Stimulated activated CD8-positive, alpha-beta memory T cell treated with anti-CD3 and anti-CD28 coated beads, Interleukin-4, amount 100 ng/mL, for 48 hours (primary cell): ENCODE measurements around the gene FMC1.
"Not testable (repeated sequence)": the region's sequence is repeated elsewhere in the genome, so short reads cannot be mapped to it uniquely, and the experiment has no call there.

Experiments
- DNase-seq: peaks from one replicate; pipeline ENCODE4 v3.0.0-alpha.2; 2020

FMC1 gene, protein sequence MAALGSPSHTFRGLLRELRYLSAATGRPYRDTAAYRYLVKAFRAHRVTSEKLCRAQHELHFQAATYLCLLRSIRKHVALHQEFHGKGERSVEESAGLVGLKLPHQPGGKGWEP

DNA sequence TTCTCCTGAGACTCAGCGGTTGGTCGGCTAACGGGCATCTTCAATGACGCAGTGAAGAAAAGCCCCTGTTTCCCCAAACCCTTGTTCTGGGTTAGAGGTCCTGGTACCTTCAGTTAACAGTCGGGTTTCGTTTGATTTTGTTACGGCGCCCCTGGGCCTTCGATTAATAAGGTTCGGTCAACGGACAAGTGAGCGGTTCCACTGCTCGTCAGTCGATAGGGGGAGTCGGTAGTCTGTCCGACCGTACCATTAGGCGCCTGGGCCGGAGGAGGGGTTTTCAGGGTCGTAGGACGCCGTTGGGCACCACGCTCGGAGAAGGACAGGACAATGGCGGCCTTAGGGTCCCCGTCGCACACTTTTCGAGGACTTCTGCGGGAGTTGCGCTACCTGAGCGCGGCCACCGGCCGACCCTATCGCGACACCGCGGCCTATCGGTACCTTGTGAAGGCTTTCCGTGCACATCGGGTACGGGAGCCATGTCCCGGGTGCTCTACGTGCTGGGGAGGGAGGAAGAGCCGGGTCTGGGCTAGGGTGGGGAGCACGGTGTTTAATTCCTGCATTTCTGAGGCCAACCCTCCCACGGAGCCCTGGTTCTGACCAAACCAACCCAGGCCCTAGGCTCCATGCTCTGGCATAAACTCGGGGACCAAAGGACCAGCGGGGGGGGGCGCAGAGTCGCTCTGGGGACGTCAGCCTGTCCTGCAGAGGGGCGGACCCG lies at the start of gene FMC1:
TSS of gene FMC1 (plus strand) at position 280 of the 718 bp plus-strand sequence. CDS start at position 328, 48 bp downstream.
- DNase-seq, result peak; percentile 88

- no peak for DNase-seq
Measured at GRCh38 chr7:139292821-139293220, 48.3 kb upstream of the FMC1 start.

DNA sequence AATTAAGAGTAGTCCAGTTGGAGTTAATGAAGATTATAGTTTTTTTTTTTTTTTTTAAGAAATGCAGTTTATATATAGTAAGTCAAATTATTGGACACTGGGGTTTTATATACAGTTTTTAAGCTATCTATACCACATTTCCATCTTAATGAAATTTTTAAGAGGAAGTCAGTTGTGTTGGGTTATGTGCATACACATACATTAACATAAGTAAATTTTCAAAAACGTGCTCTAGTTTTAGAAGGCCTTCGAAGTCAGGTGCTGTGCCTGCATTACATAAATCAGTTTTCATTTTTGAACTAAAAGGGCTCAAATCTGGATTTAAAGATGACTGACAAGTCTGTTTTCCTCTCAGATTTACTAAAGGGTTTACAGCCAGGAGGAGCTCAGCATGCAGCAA lies 47.6 kb upstream of the FMC1 start:
- DNase-seq, result no peak

DNA sequence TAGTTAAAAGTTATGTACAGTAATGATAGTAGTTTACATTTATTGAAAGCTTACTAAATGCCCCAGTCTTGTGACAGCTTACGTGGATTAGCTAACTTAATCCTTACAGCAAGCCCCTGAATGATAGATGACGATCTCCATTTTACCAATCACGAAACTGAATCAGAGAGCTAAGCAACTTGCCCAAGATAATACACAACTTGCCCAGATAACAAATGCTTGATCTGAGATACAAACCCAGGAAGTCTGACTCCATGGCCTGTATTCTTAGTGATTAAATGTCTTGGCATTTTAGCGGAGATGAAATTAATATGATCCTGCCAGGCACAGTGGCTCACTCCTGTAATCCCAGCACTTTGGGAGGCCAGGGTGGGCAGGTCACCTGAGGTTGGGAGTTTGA lies 46.9 kb upstream of the FMC1 start:
- no peak for DNase-seq

GRCh38 chr7:139294951-139295575 lies 46.1 kb upstream of the FMC1 start:
- no peak for DNase-seq

- no peak for DNase-seq
Measured at GRCh38 chr7:139297795-139298194, 43.3 kb upstream of the FMC1 start.

- no peak for DNase-seq
Measured at GRCh38 chr7:139299296-139299695, 41.8 kb upstream of the FMC1 start.

DNA sequence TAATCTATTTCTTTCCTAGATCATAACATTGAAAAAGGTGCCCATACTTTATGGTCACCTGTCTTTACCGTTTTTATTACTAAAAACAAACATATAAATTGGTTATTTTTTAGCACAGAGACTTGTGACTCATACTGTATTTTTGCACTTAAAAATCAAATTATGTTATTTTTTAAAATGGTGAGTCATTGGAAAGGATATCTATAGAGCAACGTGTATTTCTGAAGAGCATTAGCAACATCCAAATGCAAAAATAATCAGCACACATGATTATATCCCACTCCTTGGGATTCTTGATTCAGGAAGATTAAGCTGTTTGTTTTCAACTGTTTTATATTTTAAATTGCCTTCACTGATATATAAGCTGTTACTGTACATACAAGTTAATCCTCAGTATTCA lies 40.7 kb upstream of the FMC1 start:
- DNase-seq, result no peak

DNA sequence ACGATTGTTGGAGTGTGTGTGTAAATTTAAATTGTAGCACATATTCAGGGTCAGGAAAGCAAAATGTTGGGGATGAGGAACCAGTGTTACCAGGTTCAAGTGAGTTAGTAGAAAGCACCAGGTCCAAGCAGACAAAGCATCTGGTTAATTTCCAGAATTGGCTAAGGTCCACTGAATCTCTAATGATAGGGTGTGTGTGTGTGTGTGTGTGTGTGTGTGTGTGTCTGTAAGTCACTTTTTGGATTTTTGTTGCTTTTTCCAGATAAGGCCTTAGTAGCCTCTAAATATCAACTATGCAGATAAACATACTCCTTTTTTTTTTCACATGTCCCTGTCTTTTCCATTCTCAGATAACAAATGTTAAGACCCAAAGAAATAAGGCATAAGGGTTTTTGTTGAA lies 36.6 kb upstream of the FMC1 start:
- no peak for DNase-seq

DNA sequence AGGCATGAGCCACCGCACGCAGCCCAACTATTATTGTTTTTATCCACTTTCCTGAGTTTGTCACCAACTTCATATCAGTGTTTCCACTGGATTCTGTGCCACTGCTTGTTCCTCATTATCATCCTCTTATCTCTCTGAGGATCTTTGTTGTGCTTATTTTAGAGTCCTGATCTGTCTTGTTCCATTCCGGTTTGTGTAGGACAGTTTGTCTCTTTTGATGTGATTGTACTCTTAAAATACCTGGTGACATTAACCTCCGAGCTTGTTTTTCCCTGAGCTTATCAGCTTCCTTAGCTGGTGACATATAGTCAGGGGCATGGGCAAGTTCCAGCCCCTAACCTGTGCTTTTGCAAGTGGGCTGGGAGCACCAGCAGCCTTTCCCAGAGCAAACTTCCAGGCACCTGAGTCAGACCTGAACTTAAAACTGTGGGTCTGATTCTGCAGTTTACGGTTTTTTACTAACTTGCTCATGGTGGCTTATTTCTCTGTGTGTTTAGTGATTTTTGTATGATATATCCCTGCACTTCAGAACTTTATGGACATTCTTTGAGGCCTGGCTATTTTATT lies 23.1 kb upstream of the FMC1 start:
- DNase-seq, result no peak

DNA sequence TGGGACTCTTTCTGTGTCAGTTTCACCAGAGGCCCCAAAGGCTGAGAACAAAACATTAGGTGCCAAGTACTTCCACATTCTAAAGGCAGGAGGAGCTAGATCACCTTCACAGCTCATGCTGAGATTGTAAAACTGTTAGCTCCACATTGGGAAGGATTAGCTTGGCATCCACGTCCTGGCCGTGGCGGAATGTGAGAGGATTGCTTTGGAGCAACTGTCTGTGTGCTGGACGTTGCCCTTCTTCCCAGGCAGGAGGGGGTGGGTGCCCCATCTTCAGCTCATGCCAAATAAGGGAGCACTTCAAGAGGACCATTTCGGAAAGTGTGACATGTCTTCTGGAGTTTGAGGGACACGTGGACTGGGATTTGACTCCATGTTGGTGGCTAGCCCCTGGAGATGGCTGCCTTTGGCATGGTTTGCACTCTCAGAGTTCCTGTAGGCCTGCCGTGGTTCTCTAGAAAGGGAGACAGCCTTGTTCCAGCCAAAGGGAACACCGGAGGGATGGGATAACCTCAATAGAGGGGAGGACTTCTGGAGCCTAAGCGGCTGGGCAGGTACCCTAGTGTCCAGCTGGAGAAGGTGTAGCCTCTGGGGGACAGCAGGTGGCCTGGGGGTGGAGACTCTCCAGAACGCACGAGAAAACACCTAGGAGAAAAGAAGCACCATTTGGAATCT lies 19.9 kb upstream of the FMC1 start:
- no peak for DNase-seq

- not testable (repeated sequence) for DNase-seq
Measured at GRCh38 chr7:139324709-139325108, 16.4 kb upstream of the FMC1 start.

DNA sequence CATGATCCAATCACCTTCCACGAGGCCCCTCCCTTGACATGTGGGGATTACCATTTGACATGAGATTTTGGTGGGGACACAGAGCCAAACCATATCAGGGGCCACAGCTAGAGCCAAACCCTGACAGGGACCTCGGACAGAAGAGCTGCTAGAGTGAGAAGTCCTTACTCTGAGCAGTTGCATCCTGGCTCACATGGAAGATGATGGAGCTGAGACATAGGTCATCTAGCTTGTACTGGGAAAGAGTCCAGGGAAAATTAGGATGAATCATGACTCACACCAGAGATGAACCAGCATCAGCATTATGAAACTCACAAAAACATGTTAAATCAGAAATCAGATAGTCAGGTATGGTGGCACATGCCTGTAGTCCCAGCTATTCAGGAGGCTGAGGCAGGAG lies 12.8 kb upstream of the FMC1 start:
- DNase-seq, result no peak

- DNase-seq, result no peak
Measured at GRCh38 chr7:139329119-139329518, 12.0 kb upstream of the FMC1 start.

DNA sequence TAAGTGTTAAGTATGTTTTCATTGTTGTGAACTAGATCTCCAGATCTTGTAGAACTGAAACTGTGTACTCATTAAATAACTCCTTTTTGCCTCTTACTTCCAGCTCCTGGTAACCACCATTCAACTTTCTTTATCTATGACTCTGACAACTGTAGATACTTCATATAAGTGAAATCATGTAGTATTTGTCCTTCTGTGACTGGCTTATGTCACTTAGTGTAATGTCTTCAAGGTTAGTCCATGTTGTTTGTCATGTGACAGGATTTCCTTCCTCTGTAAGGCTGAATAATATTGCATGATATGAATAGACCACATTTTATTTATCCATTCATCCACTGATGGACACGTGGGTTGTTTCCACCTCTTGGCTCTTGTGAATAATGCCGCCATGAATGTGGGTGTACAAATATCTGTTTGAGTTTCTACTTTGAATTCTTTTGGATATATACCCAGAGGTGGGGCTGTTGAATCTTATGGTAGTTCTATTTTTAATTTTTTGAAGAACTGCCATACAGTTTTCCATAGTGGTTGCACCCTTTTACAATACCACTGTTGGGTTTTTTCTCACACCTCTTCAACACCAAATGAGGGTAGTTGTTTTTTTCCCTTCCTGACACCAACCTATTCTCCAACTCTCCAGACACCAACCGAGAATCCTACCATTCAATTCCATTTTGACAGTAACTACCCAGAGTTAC lies 10.7 kb upstream of the FMC1 start:
- DNase-seq, result no peak

GRCh38 chr7:139332697-139333359 lies 8.3 kb upstream of the FMC1 start:
- DNase-seq, result no peak

GRCh38 chr7:139333443-139333842 lies 7.7 kb upstream of the FMC1 start:
- not testable (repeated sequence) for DNase-seq

DNA sequence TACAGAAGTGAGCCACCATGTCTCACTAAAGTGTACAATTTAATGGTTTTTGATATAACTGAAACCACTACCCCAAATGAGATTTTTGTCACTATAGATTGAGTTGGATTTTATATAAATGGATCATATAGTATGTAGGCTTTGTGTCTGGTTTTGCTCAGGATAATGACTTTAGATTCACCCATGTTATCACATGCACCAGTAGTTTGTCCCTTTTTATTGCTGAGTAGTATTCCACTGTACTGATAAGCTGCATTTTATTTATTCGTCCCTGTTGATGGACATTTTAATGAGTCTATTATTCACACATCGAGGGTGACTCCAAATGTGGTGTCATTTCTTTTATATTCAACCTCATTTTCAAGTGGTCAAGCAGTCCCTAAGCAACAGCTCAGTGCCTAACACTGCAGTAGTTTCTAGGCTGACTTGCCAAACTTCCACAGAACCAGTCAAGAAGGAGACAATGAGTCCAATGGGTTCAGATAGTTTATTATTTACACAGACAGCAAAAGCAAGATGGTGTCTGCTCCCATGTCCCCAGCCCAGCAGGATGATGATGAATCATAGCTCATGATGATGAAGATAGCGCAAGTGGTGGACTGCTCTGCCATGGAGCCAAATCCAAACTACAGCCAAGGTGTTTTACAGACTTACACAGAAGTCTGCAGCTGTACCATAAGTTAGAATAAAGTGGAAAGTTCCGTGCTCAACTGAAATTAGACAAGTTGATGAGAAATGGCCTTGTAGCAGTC lies 6.6 kb upstream of the FMC1 start:
- no peak for DNase-seq

DNA sequence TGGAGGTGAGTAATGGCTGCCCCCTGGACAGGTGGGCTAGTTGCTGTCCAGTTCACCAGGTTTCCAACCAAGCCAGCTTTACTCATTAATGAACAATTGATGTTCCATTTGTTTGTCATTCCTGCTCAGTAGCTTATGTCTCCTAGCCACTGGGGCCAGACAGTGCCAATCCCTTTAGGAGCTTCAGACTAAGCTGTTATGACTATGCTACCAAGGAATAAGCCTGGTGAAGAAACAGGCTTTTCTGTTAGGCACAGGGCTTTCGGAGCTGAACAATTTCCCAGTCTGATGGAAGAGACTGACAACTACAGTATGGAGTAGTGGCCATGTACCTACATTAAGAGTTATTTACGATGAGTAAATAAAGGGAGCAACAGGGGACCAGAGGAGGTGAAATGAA lies 2.1 kb upstream of the FMC1 start:
- no peak for DNase-seq

- DNase-seq, result no peak
Measured at GRCh38 chr7:139339698-139340036, 1.5 kb upstream of the FMC1 start.

DNA sequence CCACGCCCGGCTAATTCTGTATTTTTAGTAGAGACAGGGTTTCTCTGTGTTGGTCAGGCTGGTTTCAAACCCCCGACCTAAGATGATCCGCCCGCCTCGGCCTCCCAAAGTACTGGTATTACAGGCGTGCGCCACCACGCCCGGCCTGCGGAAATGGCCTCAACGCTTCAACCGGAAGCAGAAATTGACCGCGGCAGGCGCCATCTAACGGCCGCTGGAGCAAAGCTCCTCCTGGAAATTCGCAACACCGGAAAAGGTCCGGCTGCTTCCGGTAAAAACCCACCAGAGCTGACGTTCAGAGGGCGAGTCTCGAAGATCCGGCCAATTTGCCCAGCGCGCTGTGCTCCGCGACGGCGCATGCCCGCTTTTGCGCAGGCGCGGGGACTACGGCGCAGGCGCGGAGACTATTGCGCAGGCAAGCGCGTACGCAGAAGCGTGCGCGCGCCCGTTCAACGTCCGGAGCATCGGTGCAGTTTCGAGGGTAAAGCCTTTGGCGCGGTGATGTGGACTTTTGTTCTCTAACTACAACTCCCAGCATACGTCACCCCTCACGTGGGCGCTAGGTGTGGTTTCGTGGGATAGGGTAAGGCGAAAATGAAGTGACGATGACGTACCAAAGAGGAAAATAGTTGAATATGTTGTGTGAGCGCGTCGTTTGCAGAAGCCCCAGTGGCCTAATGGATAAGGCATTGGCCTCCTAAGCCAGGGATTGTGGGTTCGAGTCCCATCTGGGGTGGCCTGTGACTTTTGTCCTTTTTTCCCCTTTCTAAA lies 915 bp upstream of the FMC1 start:
- DNase-seq, result peak; percentile 99
